ENCODE results near the gene DUOX2. TPM values are rescaled to one million over a fixed set of nuclear protein-coding genes. Genes with fewer than 3 reads are reported as not detected.
"Not testable (repeated sequence)": the region's sequence is repeated elsewhere in the genome, so short reads cannot be mapped to it uniquely, and the experiment has no call there.

The DUOX2 gene
- total RNA-seq, 1 experiment from 2014 or later = not detected

- Histone ChIP-seq H3K27me3 (no peaks in the 10 kb centered on the region), H3K9me3 (no peaks in the 10 kb centered on the region), H3K4me3 (no peak overlapping the region), H3K36me3 (no peaks in the 10 kb centered on the region)
- no peak for DNase-seq
Measured at GRCh38 chr15:45094358-45094730, 19.6 kb downstream of the DUOX2 start.

GRCh38 chr15:45093622-45094357, 20.2 kb downstream of the DUOX2 start:
- no peaks in the 10 kb centered on the region for H3K27me3 ChIP-seq
- H3K9me3 ChIP-seq = no peaks in the 10 kb centered on the region
- DNase-seq = no peak

GRCh38 chr15:45093013-45093412, 21.0 kb downstream of the DUOX2 start:
- Histone ChIP-seq H3K27me3 (no peaks in the 10 kb centered on the region), H3K4me3 (no peak overlapping the region), H3K36me3 (no peaks in the 10 kb centered on the region), H3K9me3 (no peaks in the 10 kb centered on the region)
- DNase-seq = no peak

More at GRCh38 chr15:45093622-45094357, 20.2 kb downstream of the DUOX2 start:
- H3K4me3 ChIP-seq = no peak overlapping the region
- no peaks in the 10 kb centered on the region for H3K36me3 ChIP-seq

- H3K9me3 ChIP-seq = no peaks in the 10 kb centered on the region
- H3K4me3 ChIP-seq = no peak overlapping the region
- DNase-seq = peak; percentile 80
- no peaks in the 10 kb centered on the region for H3K36me3 ChIP-seq
- peaks cover 5% of the 10 kb centered on the region; the same call in 1 of the 2 replicates for H3K27me3 ChIP-seq
Measured at GRCh38 chr15:45091576-45091975, 22.4 kb downstream of the DUOX2 start.

GRCh38 chr15:45091161-45091560, 22.8 kb downstream of the DUOX2 start:
- Histone ChIP-seq H3K9me3 (no peaks in the 10 kb centered on the region), H3K36me3 (no peaks in the 10 kb centered on the region), H3K4me3 (no peak overlapping the region), H3K27me3 (peaks cover 5% of the 10 kb centered on the region; the same call in 1 of the 2 replicates)
- DNase-seq = peak; percentile 13

GRCh38 chr15:45089712-45090373, 24.1 kb downstream of the DUOX2 start:
- Histone ChIP-seq H3K36me3 (no peaks in the 10 kb centered on the region), H3K9me3 (no peaks in the 10 kb centered on the region), H3K4me3 (no peak overlapping the region), H3K27me3 (peaks cover 5% of the 10 kb centered on the region; the same call in 1 of the 2 replicates)
- DNase-seq = no peak

- Histone ChIP-seq H3K4me3 (no peak overlapping the region), H3K27me3 (peaks cover 5% of the 10 kb centered on the region; the same call in 1 of the 2 replicates), H3K9me3 (no peaks in the 10 kb centered on the region), H3K36me3 (no peaks in the 10 kb centered on the region)
- DNase-seq = no peak
Measured at GRCh38 chr15:45088801-45089711, 24.9 kb downstream of the DUOX2 start.

GRCh38 chr15:45087513-45087912, 26.5 kb downstream of the DUOX2 start:
- Histone ChIP-seq H3K4me3 (no peak overlapping the region), H3K27me3 (peaks cover 5% of the 10 kb centered on the region; the same call in 1 of the 2 replicates)
- no peak for DNase-seq

GRCh38 chr15:45084163-45084562, 29.8 kb downstream of the DUOX2 start:
- DNase-seq = no peak
- no peaks in the 10 kb centered on the region for H3K36me3 ChIP-seq
- H3K4me3 ChIP-seq = no peak overlapping the region
- H3K27me3 ChIP-seq = peaks cover 5% of the 10 kb centered on the region; the same call in 1 of the 2 replicates
- no peaks in the 10 kb centered on the region for H3K9me3 ChIP-seq

More at GRCh38 chr15:45087513-45087912, 26.5 kb downstream of the DUOX2 start:
- no peaks in the 10 kb centered on the region for H3K36me3 ChIP-seq
- no peaks in the 10 kb centered on the region for H3K9me3 ChIP-seq

- Histone ChIP-seq H3K36me3 (no peaks in the 10 kb centered on the region), H3K27me3 (peaks cover 5% of the 10 kb centered on the region; the same call in 1 of the 2 replicates), H3K4me3 (no peak overlapping the region), H3K9me3 (no peaks in the 10 kb centered on the region)
- DNase-seq = no peak
Measured at GRCh38 chr15:45083223-45083622, 30.7 kb downstream of the DUOX2 start.

- not testable (repeated sequence) for H3K36me3 ChIP-seq, H3K9me3 ChIP-seq, H3K27me3 ChIP-seq, H3K4me3 ChIP-seq, DNase-seq
Measured at GRCh38 chr15:45082412-45082811, 31.6 kb downstream of the DUOX2 start.

GRCh38 chr15:45080593-45080992, 33.4 kb downstream of the DUOX2 start:
- DNase-seq, H3K36me3 ChIP-seq, H3K4me3 ChIP-seq, H3K27me3 ChIP-seq, H3K9me3 ChIP-seq: not testable (repeated sequence)

GRCh38 chr15:45079628-45080246, 34.2 kb downstream of the DUOX2 start:
- not testable (repeated sequence) for H3K4me3 ChIP-seq, H3K9me3 ChIP-seq, H3K36me3 ChIP-seq, DNase-seq, H3K27me3 ChIP-seq

- H3K36me3 ChIP-seq, H3K4me3 ChIP-seq, H3K9me3 ChIP-seq, H3K27me3 ChIP-seq, DNase-seq: not testable (repeated sequence)
Measured at GRCh38 chr15:45079201-45079600, 34.8 kb downstream of the DUOX2 start.

- not testable (repeated sequence) for H3K27me3 ChIP-seq, DNase-seq, H3K4me3 ChIP-seq, H3K9me3 ChIP-seq, H3K36me3 ChIP-seq
Measured at GRCh38 chr15:45077391-45077790, 36.6 kb downstream of the DUOX2 start.

GRCh38 chr15:45075440-45076320, 38.3 kb downstream of the DUOX2 start:
- not testable (repeated sequence) for H3K27me3 ChIP-seq, DNase-seq

More at GRCh38 chr15:45075440-45076320, 38.3 kb downstream of the DUOX2 start:
- not testable (repeated sequence) for H3K4me3 ChIP-seq, H3K9me3 ChIP-seq, H3K36me3 ChIP-seq
